ENCODE data around the gene EEF1A2.

The EEF1A2 gene

DNA sequence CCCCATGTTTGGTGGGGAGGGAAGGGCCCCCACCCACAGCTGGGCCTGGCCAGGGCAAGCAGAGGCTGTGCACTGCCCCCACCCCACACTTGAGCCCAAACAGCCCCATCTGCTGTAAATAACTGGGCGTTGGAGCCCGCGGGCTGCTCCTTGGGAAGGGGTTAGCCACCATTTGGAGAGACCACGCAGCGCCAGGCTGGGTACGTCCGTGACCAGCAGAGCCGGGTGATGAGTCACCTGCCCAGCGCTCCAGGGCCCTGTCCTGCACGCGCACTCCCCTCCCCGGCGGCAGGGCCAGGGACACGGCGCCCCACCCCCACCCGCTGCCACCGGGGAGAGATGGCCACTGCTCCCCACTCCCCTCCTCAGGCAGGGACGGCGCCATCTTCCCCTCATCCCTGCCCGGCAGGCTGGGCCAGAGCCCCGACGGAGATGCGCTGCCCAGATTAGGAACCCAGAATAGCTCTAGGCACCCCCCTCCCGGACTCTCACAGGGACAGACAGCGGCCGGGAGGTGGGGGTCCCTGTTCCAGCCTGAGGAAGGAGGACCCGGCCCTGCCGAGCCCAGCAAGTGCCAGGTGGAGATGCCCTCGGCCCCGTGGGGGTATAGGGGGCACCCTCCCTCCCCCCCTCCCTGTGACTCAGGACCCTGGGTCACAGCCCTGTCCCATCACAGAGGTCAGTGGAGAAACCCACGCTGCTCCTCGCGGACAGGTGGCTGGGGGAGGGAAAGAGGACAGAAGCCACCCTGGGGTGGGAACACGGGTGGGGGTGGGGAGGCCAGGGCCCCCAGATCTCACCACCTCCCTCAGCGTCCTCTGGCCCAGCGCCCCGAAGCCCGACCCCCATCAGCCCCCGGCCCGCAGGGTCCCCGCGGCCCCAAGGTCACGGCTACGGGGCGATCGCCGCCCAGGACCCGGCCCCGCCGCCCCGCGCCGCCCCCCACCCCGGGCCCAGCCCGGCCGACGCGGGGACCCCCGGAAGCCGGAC is 642 bp downstream of the EEF1A2 start:
- peak; percentile 19 for DNase-seq

DNA sequence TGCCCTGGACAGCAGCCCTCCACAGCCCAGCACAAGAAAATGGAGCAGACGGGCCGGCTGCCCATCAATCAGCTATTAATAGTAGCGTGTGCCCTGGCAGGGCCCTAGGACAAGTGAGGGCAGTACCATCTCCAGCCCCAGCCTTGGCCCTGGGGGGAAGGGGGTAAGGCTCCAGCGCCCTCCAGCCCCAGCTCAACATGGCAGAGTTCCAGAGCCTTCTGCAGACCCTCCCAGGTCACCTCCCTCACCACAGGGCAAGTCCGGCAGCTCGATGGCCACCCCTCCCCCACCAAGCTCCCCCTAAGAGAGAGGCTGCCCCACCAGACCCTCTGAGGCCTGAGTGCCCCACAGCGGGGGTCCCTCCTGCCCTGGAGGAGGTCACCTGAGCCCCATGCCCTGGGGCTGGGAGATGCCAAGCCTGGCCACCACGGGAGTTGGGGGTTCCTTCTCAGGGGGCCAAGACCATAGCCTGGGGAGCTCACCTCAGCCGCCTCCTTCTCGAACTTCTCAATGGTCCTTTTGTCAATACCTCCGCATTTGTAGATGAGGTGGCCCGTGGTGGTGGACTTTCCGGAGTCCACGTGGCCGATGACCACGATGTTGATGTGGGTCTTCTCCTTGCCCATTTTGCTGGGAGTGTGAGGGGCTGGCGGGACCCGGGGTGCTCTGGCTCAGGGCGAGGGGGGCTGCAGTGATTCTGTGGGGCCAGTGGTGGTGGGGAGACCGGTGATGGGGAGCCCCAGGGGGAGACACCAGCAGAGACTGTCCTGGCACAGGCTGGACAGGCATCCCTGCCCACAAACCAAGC is 1.5 kb downstream of the EEF1A2 start:
- DNase-seq = no peak

DNA sequence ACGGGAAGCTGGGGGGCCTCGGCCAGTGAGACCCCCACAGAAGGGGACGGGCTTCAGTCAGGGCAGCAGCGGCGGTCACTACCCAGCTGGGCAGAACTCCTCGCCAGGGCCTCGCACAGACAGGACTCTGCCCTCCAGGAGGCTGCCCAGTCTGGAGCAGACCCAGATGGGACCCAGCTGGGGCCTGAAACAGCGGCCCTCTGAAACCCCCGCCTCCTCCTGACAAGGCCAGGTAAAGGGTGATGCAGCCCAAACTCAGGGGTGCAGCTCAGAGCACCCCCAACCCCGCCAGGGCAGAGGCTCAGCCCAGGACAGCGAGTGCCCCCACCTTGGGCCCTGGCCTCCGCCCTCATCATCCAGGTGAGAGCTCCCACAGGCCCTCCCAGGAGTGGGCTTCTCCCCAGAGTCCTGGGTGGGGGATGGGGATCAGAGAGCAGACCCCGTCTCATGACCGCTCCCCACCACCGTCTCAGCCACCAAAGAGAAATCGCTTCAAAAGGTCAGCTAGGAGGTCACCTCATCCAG is 2.2 kb downstream of the EEF1A2 start:
- no peak for DNase-seq

DNA sequence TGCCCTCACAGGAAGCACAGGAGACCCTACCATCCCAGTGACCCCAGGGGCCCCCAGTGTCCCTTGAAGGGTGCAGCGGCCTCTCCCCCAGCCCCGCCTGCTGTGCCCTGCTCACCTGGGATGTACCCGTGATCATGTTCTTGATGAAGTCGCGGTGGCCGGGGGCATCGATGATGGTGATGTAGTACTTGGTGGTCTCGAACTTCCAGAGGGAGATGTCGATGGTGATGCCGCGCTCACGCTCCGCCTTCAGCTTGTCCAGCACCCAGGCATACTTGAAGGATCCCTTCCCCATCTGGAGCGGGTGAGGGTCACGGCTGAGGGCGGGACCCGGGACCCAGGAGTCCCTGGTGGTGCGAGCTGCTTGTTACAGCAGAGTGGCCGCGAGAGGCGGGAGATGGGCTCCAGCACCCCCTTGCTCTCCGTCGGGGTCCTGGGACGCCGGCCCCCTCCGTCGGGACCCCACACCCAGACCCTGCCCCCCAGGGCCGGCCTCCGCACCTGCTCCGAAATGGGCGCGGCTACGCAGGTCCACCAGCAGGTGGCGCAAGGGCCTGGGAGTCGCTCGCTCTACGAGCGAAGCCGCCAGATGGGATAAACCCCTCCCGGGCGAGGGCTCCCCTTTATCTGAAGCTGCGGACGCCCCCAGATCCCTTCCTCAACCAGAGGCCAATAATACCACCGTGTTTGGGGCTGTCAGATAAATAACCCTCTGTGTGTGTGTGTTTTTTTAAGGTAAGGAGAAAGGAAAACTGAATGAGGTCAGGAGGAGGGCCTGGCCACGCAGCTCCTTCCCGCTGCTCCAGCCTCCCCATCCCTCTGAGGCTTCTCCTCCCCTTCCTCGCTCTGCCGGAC is 2.9 kb downstream of the EEF1A2 start:
- peak; percentile 73 for DNase-seq

DNA sequence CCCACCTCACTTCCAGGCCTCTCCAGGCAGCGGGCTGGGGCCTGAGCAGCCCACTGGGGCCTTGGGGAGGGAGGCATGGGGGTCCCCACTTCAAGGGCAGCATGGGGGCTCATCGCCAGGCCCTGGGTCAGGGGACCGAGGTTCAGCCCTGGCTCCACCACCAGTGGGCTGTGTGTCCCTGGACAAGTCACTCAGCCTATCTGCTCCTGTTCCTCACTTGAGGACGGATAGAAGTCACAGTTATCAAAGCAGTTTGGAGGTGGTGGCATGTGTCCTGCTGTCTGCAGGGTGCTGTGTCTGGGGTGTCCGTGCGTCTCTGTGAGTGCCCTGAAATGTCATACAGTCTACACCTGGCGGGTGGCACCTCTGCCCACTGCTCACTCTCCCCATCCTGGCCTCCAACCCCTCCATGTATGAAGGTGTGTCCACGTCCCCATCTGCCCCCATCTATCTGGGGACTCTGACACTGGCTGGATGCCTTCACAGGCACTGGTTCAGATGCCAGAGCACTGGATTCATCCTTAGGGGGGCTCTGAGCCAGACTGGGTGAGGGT is 3.6 kb downstream of the EEF1A2 start:
- no peak for DNase-seq

DNA sequence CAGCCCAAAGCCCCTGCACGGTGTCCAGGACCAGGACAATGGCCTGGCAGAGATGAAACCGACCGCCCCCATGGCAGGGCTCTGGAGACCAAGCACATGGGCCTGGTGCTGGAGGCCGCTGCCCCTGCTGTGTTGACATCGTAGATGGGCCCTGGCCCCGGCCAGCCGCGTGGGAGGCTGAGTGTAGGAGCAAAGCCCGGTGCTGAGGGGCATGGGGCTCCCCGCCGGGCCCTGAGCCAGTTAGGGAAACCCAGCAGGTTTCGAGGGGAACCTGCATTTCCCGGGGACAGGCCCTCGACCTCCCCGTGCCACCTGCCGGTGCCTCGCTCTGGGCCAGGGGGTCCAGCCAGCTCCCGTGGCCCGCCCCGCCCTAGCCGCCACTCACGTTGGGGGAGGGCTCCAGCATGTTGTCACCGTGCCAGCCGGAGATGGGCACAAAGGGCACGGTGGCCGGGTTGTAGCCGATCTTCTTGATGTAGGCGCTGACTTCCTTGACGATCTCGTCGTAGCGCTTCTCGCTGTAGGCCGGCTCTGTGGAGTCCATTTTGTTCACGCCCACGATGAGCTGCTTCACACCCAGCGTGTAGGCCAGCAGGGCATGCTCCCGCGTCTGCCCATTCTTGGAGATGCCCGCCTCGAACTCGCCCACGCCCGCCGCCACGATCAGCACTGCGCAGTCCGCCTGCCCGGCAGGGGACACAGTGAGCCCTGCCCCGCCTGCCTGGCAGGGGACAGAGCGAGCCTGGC is 4.3 kb downstream of the EEF1A2 start:
- DNase-seq = no peak

DNA sequence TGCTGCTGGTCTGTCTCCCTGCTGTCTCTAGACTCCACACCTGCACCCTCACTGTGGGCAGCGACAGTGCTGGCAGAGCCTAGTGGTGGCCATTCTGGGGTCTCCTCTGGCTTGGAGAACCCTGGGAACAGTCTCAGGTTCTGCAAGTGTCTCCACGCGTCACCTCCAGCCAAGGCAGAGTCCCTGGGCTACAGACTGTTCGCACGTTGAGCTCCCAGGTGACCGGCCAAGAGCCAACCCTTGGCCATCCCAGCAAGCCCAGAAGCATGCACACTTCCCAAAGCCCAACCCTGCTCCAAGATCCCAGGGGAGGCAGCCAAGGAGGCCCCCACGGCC is 4.8 kb downstream of the EEF1A2 start:
- DNase-seq = no peak

DNA sequence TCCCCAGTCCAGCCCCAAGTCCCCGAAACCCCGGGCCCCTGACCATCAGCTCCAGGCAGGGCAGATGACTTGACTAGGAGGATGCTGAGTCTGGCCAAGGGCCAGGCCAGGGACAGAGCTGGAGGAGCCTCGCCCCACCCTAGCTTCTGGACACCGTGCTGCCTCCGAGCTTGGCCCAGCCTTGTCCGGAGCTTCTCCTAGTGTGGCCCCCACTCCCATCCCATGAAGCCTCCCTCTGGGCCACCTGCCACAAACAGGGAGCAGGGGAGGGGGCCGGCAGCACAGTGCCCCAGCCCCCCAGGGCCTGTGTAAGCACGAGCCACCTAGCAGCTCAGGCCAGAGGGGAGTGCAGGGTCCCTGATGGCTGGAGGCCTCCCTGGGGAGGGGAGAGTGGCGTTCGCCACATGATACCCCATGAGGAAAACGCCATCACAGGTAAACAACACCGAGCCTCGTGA is 5.3 kb downstream of the EEF1A2 start:
- DNase-seq = no peak

DNA sequence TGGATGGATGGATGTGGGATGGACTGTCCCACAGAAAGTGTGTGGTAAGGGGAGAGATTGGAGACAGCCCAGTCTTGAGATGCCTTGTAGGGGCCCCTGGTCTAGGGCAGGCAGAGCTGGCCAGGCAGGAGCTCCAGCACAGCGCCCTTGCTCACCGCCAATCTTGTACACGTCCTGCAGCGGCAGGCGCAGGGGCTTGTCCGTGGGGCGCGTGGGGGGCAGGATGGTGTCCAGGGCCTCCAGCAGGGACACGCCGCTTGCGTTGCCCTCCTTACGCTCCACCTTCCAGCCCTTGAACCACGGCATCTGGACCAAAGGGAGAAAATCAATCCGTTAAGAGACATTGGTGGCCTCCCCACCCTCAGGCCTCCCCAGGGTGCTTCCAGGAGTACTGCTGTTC is 5.9 kb downstream of the EEF1A2 start:
- no peak for DNase-seq

DNA sequence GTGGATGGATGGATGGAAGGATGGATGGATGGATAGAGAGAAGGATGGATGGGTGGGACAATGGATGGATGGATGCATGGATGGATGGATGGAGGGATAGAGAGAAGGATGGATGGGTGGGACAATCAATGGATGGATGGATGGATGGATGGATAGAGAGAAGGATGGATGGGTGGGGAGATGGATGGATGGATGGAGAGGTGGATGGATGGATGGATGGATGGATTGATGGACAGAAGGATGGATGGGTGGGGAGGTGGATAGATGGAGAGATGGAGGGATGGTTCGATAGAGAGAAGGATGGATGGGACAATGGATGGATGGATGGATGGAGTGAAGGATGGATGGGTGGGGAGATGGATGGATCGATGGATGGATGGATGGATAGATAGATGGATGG is 6.4 kb downstream of the EEF1A2 start:
- DNase-seq = no peak

DNA sequence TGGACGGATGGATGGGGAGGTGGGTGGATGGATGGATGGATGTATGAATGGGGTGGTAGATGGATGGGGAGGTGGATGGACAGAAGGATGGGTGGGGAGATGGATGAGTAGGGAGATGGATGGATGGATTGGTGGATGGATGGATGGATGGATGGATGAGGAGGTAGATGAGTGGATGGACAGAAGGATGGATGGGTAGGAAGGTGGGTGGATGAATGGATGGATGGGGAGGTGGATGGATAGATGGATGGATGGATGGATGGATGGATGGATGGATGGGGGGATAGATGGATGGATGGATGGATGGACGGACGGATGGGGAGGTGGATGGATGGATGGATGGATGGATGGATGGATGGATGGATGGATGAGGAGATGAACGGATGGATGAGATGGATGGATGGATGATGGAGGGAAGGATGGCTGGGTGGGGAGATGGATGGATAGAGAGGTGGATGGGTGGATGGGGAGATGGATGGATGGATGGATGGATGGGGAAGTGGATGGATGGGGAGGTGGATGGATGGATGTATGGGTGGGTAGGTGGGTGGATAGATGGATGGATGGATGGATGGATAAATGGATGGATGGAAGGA is 7.2 kb downstream of the EEF1A2 start:
- DNase-seq = no peak

DNA sequence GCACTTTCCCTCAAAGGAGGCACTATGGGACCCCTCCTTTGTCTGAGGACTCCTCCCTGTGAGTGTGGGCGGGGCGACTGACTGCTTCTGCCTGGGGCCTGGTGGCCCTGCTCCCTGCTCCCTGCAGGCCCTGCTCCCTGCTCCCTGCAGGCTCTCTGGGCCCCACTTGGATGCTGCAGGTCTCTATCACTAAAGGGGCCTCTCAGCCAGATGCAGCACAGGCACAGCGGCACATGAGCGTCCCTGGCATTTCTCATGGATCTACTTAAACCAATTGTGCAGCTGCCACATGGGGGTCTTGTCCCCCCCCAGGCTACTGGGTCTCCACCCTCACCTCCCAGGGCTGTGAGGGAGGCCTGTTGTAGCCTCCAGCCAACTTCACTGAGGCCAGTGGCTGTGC is 7.8 kb downstream of the EEF1A2 start:
- DNase-seq = no peak

DNA sequence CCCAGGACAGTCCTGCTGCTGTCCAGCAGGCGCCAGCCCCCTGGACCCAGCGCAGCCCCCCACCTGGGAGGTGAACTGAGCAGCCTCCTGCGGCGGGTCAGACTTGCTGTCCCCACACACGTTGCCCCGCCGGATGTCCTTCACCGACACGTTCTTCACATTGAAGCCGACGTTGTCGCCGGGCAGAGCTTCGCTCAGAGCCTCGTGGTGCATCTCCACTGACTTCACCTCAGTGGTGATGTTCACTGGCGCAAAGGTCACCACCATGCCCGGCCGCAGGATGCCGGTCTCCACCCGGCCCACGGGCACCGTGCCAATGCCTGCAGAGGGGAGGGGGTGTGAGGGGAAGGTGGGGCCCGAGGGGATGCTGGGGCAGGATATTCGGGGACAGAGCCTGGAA is 8.5 kb downstream of the EEF1A2 start:
- no peak for DNase-seq

DNA sequence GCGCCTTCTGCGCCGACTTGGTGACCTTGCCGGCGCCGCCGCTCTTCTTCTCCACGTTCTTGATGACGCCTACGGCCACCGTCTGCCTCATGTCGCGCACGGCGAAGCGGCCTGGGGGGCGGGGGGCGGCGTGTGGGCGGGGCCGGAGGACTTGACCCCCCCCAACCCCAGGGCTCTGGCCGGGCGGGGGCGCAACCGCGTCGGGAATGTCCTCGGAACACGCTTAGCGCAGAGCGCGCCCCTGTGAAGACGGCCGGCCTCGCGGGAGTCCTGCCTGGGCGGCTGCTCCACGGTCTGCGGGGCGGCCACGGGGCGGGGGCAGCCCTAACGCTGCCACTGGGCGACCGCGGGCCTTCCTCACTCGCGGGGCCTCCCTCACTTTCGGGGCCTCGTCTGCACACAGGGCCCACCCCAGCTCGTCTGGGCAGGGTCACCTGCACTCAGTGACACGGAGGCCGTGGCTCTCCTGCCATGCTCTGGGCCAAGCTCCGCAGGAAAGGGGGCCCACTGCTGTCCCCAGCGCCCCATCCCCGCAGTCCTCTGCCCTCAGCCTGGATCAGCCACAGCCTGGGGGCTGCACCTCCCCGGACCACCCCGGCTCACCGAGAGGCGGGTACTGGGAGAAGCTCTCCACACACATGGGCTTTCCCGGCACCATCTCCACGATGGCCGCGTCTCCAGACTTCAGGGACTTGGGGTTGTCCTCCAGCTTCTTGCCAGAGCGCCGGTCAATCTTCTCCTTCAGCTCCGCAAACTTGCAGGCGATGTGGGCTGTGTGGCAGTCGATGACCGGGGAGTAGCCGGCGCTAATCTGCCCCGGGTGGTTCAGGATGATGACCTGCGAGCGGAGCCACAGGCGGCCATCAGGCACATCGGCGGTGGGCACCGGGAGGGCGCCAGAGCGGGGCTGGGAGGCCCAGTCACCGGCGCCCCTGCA is 10.3 kb downstream of the EEF1A2 start:
- DNase-seq = no peak

DNA sequence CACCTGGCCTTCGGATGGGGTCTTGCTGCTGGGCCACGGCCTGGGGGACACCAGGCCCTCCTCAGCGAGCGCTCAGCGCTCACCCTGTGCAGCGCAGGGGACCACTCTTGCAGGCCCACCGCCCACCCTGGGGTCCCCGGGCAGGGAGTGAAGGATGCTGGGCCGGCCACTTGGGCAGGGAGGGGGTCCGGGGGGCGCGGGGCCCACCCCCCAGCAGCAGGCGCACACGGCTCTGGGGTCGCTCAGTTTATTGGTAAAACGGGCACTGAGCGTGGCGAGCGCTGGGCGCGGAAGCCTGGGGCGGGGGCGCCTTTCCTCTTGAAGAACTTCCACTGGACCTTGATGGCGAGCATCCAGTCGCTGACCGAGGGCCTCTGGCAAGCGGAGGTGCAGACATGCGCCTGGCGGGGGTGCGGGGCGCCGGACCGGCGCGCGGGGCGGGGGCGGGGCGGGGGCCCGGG is 11.1 kb downstream of the EEF1A2 start:
- no peak for DNase-seq

DNA sequence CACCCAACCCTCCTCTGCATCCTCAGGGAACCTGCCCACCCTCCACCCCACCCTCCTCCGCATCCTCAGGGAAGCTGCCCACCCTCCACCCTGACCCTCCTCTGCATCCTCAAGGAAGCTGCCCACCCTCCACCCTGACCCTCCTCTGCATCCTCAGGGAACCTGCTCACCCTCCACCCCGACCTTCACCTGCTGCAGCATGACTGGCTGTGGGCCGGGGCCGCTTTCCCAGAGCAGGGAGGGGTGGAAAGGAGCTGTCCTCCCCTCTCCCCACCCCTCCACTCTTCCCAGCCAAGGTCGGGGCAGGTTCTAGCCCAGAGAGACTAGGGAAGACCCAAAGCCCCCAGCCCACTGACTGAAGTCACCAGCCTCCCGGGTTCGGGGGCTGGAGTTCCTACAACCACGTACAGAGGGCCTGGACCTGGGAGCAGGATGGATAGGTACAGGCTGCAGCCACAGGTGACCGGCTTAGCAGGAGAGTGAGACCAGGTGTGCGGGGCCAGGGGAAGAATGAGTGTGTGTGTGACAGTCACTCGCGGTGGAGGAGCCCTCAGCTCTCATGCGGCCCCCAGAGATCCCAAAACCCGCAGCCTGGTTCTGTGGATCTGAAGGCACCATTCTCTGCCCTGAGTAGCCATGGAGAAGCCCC is 11.6 kb downstream of the EEF1A2 start:
- no peak for DNase-seq

DNA sequence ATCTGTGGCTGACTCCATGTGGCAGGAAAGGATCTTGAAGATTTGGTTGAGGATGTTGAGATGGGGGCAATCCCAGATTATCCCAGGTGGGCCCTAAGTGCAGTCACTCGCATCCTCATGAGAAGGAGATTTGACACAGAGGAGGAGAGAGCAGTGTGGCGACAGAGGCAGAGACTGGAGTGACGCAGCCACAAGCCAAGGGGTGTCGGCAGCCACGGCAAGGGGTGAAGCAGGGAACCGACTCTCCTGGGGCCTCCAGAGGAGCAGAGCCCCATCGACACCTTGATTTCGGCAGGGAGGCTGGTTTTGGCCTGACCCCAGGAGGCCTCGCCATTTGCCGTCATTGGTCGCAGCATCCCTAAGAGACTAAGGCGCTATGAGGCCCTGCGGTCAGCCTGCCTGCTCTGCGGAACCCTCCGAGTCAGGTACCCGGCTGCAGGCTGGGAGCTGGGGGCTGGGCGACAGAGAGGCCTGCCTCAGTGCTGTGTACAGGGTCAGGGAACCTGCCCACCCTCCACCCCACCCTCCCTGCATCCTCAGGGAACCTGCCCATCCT is 12.5 kb downstream of the EEF1A2 start:
- no peak for DNase-seq

DNA sequence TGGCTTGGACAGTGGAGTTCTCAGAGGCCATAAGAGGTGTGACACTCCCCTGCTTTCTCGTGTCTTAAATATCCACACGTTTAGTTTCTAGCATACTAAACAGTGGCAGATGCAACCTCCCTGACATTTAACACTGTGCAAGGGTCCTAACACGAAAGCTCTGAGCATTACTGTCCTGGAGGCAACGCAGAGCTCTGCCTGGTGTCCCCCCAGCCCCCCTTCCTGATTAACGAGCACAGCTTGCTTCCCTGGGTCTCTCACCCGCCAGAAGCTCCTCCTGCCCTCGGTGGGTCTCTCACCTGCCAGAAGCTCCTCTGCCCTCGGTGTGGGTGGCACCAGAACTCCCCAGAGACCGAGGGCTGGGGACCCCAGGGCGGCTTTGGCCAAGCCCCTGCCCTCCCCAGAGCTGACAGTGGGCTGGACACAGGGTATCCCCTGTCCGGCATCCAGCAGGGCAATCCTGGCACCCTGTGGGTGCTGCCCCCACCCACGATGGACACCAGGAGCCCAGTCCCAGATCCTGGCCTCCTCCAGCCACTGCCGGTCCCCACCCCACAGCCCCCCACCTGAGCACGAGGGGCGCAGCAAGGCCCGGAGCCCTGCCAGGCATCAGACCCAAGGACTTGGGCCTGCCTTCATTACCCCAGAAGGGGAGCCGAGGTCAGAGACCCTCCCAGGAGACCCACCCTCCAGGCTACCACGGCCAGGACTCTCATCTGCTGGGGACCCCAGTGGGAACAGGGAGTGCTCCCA is 14.1 kb downstream of the EEF1A2 start:
- DNase-seq = no peak
